ENCODE measurements around the gene WDR35.

The WDR35 gene

GRCh38 chr2:20011276-20012031 lies 21.5 kb upstream of the WDR35 start:
- Histone ChIP-seq H4K91ac (ENCODE audit: low read length) (no peak overlapping the region), H3K9me3 (ENCODE audit: control insufficient read depth, low read length) (no peaks in the 10 kb centered on the region), H3K4me3 (ENCODE audit: insufficient read depth in 1 of 2, low read depth in 1 of 2, low read length in 2 of 2) (peak overlapping the region in 1 of 2 experiments; percentile 76), H3K27me3 (ENCODE audit: control insufficient read depth in 1 of 2, insufficient read depth in 1 of 2, low read length in 2 of 2) (peaks cover 0 to 22% of the 10 kb centered on the region in 2 experiments), H2BK120ac (ENCODE audit: low read depth, low read length) (no peak overlapping the region), H3K23ac (ENCODE audit: low read length in 2 of 2) (peak overlapping the region in 1 of 2 experiments; percentile 34), H3K79me1 (replicated peaks; ENCODE audit: low read length, poor library complexity, severe bottlenecking) (no peaks in the 10 kb centered on the region), H3K9ac (ENCODE audit: low read length) (no peak overlapping the region), H3K4ac (ENCODE audit: low read depth in 1 of 2, low read length in 2 of 2) (no peak overlapping the region), H3K18ac (ENCODE audit: low read depth in 1 of 2, low read length in 2 of 2) (no peak overlapping the region), H3K36me3 (ENCODE audit: control insufficient read depth in 1 of 2, insufficient read depth in 2 of 2, low read depth in 1 of 2, low read length in 2 of 2) (no peaks in the 10 kb centered on the region), H2BK5ac (ENCODE audit: low read depth, low read length, poor library complexity, severe bottlenecking) (no peak overlapping the region), H2BK12ac (ENCODE audit: low read length in 2 of 2) (no peak overlapping the region), H2BK15ac (ENCODE audit: low read depth, poor library complexity, severe bottlenecking) (peak overlapping the region; percentile 13), H2AFZ (ENCODE audit: low read depth, low read length) (no peak overlapping the region), H3K27ac (ENCODE audit: low read length, poor library complexity, severe bottlenecking) (no peak overlapping the region), H2AK5ac (ENCODE audit: low read length, severe bottlenecking) (peak overlapping the region; percentile 22), H4K8ac (ENCODE audit: low read length) (no peak overlapping the region), H3K4me1 (ENCODE audit: control insufficient read depth, insufficient read depth, low read depth, low read length) (peaks cover 9% of the 10 kb centered on the region), H3K14ac (ENCODE audit: low read length in 2 of 2) (no peak overlapping the region), H3K4me2 (ENCODE audit: low read length, poor library complexity, severe bottlenecking) (no peak overlapping the region)
- 87% methylated on average over 11 of the region's 14 CpGs for WGBS
- DNase-seq = no peak

- no peak overlapping the region for H4K8ac ChIP-seq (ENCODE audit: low read length)
- H3K27me3 ChIP-seq (ENCODE audit: control insufficient read depth in 1 of 2, insufficient read depth in 1 of 2, low read length in 2 of 2) = peaks cover 0 to 22% of the 10 kb centered on the region in 2 experiments
- peak; percentile 42 for DNase-seq
- H3K4me2 ChIP-seq (ENCODE audit: low read length, poor library complexity, severe bottlenecking) = no peak overlapping the region
- H4K91ac ChIP-seq (ENCODE audit: low read length) = no peak overlapping the region
- no peak overlapping the region for H2BK12ac ChIP-seq (ENCODE audit: low read length in 2 of 2)
- H2BK120ac ChIP-seq (ENCODE audit: low read depth, low read length) = no peak overlapping the region
- H3K4me3 ChIP-seq (ENCODE audit: insufficient read depth in 1 of 2, low read depth in 1 of 2, low read length in 2 of 2) = no peak overlapping the region
- no peak overlapping the region for H3K27ac ChIP-seq (ENCODE audit: low read length, poor library complexity, severe bottlenecking)
- no peak overlapping the region for H3K18ac ChIP-seq (ENCODE audit: low read depth in 1 of 2, low read length in 2 of 2)
- H3K23ac ChIP-seq (ENCODE audit: low read length in 2 of 2) = no peak overlapping the region
- H3K14ac ChIP-seq (ENCODE audit: low read length in 2 of 2) = no peak overlapping the region
- no peak overlapping the region for H2BK15ac ChIP-seq (ENCODE audit: low read depth, poor library complexity, severe bottlenecking)
- no peak overlapping the region for H3K9ac ChIP-seq (ENCODE audit: low read length)
- no peak overlapping the region for H2AFZ ChIP-seq (ENCODE audit: low read depth, low read length)
- H3K36me3 ChIP-seq (ENCODE audit: control insufficient read depth in 1 of 2, insufficient read depth in 2 of 2, low read depth in 1 of 2, low read length in 2 of 2) = no peaks in the 10 kb centered on the region
- 71% methylated on average over 5 of the region's 5 CpGs for WGBS
- H2BK5ac ChIP-seq (ENCODE audit: low read depth, low read length, poor library complexity, severe bottlenecking) = no peak overlapping the region
- no peaks in the 10 kb centered on the region for H3K9me3 ChIP-seq (ENCODE audit: control insufficient read depth, low read length)
- H3K4ac ChIP-seq (ENCODE audit: low read depth in 1 of 2, low read length in 2 of 2) = no peak overlapping the region
- no peaks in the 10 kb centered on the region for H3K79me1 ChIP-seq (replicated peaks; ENCODE audit: low read length, poor library complexity, severe bottlenecking)
- no peak overlapping the region for H2AK5ac ChIP-seq (ENCODE audit: low read length, severe bottlenecking)
- peaks cover 9% of the 10 kb centered on the region for H3K4me1 ChIP-seq (ENCODE audit: control insufficient read depth, insufficient read depth, low read depth, low read length)
Measured at GRCh38 chr2:20008703-20009102, 18.8 kb upstream of the WDR35 start.

GRCh38 chr2:20005891-20006470 lies 16.1 kb upstream of the WDR35 start:
- Histone ChIP-seq H4K91ac (ENCODE audit: low read length) (no peak overlapping the region), H2BK12ac (ENCODE audit: low read length in 2 of 2) (no peak overlapping the region), H2BK5ac (ENCODE audit: low read depth, low read length, poor library complexity, severe bottlenecking) (no peak overlapping the region), H3K9ac (ENCODE audit: low read length) (no peak overlapping the region), H3K18ac (ENCODE audit: low read depth in 1 of 2, low read length in 2 of 2) (no peak overlapping the region), H3K14ac (ENCODE audit: low read length in 2 of 2) (no peak overlapping the region), H4K8ac (ENCODE audit: low read length) (no peak overlapping the region), H2BK15ac (ENCODE audit: low read depth, poor library complexity, severe bottlenecking) (no peak overlapping the region), H3K27ac (ENCODE audit: low read length, poor library complexity, severe bottlenecking) (no peak overlapping the region), H3K36me3 (ENCODE audit: control insufficient read depth in 1 of 2, insufficient read depth in 2 of 2, low read depth in 1 of 2, low read length in 2 of 2) (no peaks in the 10 kb centered on the region), H3K4me2 (ENCODE audit: low read length, poor library complexity, severe bottlenecking) (no peak overlapping the region), H2BK120ac (ENCODE audit: low read depth, low read length) (no peak overlapping the region), H3K27me3 (ENCODE audit: control insufficient read depth in 1 of 2, insufficient read depth in 1 of 2, low read length in 2 of 2) (peaks cover 0 to 10% of the 10 kb centered on the region in 2 experiments), H3K4me1 (ENCODE audit: control insufficient read depth, insufficient read depth, low read depth, low read length) (no peaks in the 10 kb centered on the region), H3K23ac (ENCODE audit: low read length in 2 of 2) (no peak overlapping the region), H3K9me3 (ENCODE audit: control insufficient read depth, low read length) (no peaks in the 10 kb centered on the region), H3K4ac (ENCODE audit: low read depth in 1 of 2, low read length in 2 of 2) (no peak overlapping the region), H3K79me1 (replicated peaks; ENCODE audit: low read length, poor library complexity, severe bottlenecking) (no peaks in the 10 kb centered on the region), H2AFZ (ENCODE audit: low read depth, low read length) (no peak overlapping the region), H3K4me3 (ENCODE audit: insufficient read depth in 1 of 2, low read depth in 1 of 2, low read length in 2 of 2) (no peak overlapping the region), H2AK5ac (ENCODE audit: low read length, severe bottlenecking) (no peak overlapping the region)
- DNase-seq = no peak
- WGBS = 93% methylated on average over 17 of the region's 17 CpGs

- no peaks in the 10 kb centered on the region for H3K4me1 ChIP-seq (ENCODE audit: control insufficient read depth, insufficient read depth, low read depth, low read length)
- peaks cover 0 to 7% of the 10 kb centered on the region in 2 experiments for H3K27me3 ChIP-seq (ENCODE audit: control insufficient read depth in 1 of 2, insufficient read depth in 1 of 2, low read length in 2 of 2)
- H2AFZ ChIP-seq (ENCODE audit: low read depth, low read length) = no peak overlapping the region
- no peak overlapping the region for H2BK120ac ChIP-seq (ENCODE audit: low read depth, low read length)
- H3K18ac ChIP-seq (ENCODE audit: low read depth in 1 of 2, low read length in 2 of 2) = no peak overlapping the region
- 75% methylated on average over 10 of the region's 10 CpGs for WGBS
- no peak overlapping the region for H3K4ac ChIP-seq (ENCODE audit: low read depth in 1 of 2, low read length in 2 of 2)
- no peak overlapping the region for H4K8ac ChIP-seq (ENCODE audit: low read length)
- H2BK15ac ChIP-seq (ENCODE audit: low read depth, poor library complexity, severe bottlenecking) = no peak overlapping the region
- no peak overlapping the region for H3K9ac ChIP-seq (ENCODE audit: low read length)
- H3K36me3 ChIP-seq (ENCODE audit: control insufficient read depth in 1 of 2, insufficient read depth in 2 of 2, low read depth in 1 of 2, low read length in 2 of 2) = no peaks in the 10 kb centered on the region
- H4K91ac ChIP-seq (ENCODE audit: low read length) = no peak overlapping the region
- no peaks in the 10 kb centered on the region for H3K9me3 ChIP-seq (ENCODE audit: control insufficient read depth, low read length)
- H3K4me2 ChIP-seq (ENCODE audit: low read length, poor library complexity, severe bottlenecking) = no peak overlapping the region
- no peak for DNase-seq
- no peak overlapping the region for H3K14ac ChIP-seq (ENCODE audit: low read length in 2 of 2)
- H3K27ac ChIP-seq (ENCODE audit: low read length, poor library complexity, severe bottlenecking) = no peak overlapping the region
- no peak overlapping the region for H2BK5ac ChIP-seq (ENCODE audit: low read depth, low read length, poor library complexity, severe bottlenecking)
- no peak overlapping the region for H3K4me3 ChIP-seq (ENCODE audit: insufficient read depth in 1 of 2, low read depth in 1 of 2, low read length in 2 of 2)
- H2AK5ac ChIP-seq (ENCODE audit: low read length, severe bottlenecking) = no peak overlapping the region
- H3K79me1 ChIP-seq (replicated peaks; ENCODE audit: low read length, poor library complexity, severe bottlenecking) = no peaks in the 10 kb centered on the region
- no peak overlapping the region for H3K23ac ChIP-seq (ENCODE audit: low read length in 2 of 2)
- H2BK12ac ChIP-seq (ENCODE audit: low read length in 2 of 2) = no peak overlapping the region
Measured at GRCh38 chr2:20005067-20005627, 15.2 kb upstream of the WDR35 start.
